NB4 (cell line): ENCODE measurements around the gene TSHZ2.

Source experiments
- CTCF ChIP-seq: IDR thresholded peaks from one replicate; pipeline ENCODE4 v1.5.1; 2012; ENCODE audit warnings: low read depth, low read length
- MYC ChIP-seq: IDR thresholded peaks from 2 replicates; pipeline ENCODE4 v1.6.1; 2011; ENCODE audit warnings: low read depth, low read length
- POLR2A ChIP-seq: IDR thresholded peaks from 2 replicates; pipeline ENCODE4 v1.6.1; 2011; ENCODE audit warnings: mild to moderate bottlenecking; ENCODE audit not compliant: insufficient read length; ENCODE audit errors: extremely low read depth

GRCh38 chr20:53210931-53211330 lies 238.8 kb downstream of the TSHZ2 start:
- TF ChIP-seq CTCF (no peak), POLR2A (no peak), MYC (no peak)
